ENCODE results near the gene HOXD12. TPM values are rescaled to one million over a fixed set of nuclear protein-coding genes. Genes with fewer than 3 reads are reported as not detected.
A peak's percentile ranks its signal among the peaks of the same experiment; 100 is the strongest.

Gene HOXD12
- polyA plus RNA-seq, 1 donor from 2014 or later = not detected

DNA sequence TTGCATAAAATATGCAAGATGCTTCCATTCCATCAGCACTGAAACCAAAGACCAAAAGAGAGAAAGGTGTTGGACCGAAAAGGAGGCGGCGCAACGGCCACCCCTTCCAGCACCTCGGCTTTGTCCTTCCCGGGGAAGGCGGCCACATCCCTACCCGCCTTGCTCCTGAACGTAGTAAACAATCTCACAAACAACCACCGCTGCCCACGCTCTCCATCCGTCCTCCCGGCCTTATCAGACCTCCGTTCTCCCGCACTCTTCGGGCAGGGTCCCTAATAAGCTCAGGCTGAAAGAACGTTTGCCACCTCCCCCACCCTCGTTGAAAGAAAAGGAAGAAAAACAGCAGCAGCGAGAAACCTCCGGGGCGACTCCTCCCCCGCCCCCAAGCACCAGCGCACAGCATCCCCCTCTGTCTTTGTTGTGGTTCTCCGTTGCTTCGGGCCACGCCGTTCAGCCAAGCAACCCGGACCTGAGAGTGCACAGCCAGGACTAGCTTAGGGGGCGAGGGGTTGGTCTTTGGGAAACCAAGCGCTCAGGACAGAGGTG is 20.2 kb upstream of the HOXD12 start:
- H3K79me2 ChIP-seq (replicated peaks; ENCODE audit: insufficient read depth, low read length) = no peaks in the 10 kb centered on the region
- no peak overlapping the region for H3K4me3 ChIP-seq (ENCODE audit: low read length)
- peaks cover 98% of the 10 kb centered on the region for H3K27me3 ChIP-seq (ENCODE audit: insufficient read depth, low read depth, low read length)
- no peaks in the 10 kb centered on the region for H4K20me1 ChIP-seq (ENCODE audit: insufficient read depth)
- no peak for TF ChIP-seq TAF1 (IDR thresholded peaks at IDR 0.05; ENCODE audit: low read depth)
- peak; percentile 44 for TF ChIP-seq POLR2AphosphoS5 (IDR thresholded peaks at IDR 0.05)
- no peak for TF ChIP-seq MXI1 (conservative IDR thresholded peaks at IDR 0.05; ENCODE audit: poor library complexity, severe bottlenecking)
- no peak for TF ChIP-seq SMC3 (conservative IDR thresholded peaks at IDR 0.05; ENCODE audit: poor library complexity)
- TF ChIP-seq, protein P1, sequence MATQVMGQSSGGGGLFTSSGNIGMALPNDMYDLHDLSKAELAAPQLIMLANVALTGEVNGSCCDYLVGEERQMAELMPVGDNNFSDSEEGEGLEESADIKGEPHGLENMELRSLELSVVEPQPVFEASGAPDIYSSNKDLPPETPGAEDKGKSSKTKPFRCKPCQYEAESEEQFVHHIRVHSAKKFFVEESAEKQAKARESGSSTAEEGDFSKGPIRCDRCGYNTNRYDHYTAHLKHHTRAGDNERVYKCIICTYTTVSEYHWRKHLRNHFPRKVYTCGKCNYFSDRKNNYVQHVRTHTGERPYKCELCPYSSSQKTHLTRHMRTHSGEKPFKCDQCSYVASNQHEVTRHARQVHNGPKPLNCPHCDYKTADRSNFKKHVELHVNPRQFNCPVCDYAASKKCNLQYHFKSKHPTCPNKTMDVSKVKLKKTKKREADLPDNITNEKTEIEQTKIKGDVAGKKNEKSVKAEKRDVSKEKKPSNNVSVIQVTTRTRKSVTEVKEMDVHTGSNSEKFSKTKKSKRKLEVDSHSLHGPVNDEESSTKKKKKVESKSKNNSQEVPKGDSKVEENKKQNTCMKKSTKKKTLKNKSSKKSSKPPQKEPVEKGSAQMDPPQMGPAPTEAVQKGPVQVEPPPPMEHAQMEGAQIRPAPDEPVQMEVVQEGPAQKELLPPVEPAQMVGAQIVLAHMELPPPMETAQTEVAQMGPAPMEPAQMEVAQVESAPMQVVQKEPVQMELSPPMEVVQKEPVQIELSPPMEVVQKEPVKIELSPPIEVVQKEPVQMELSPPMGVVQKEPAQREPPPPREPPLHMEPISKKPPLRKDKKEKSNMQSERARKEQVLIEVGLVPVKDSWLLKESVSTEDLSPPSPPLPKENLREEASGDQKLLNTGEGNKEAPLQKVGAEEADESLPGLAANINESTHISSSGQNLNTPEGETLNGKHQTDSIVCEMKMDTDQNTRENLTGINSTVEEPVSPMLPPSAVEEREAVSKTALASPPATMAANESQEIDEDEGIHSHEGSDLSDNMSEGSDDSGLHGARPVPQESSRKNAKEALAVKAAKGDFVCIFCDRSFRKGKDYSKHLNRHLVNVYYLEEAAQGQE (IDR thresholded peaks at IDR 0.05; ENCODE audit: borderline replicate concordance) = no peak
- TF ChIP-seq EZH2 (IDR thresholded peaks at IDR 0.05; ENCODE audit: borderline replicate concordance, insufficient read depth, low read length, poor library complexity, severe bottlenecking) = peak; percentile 88
- TF ChIP-seq, protein P2, sequence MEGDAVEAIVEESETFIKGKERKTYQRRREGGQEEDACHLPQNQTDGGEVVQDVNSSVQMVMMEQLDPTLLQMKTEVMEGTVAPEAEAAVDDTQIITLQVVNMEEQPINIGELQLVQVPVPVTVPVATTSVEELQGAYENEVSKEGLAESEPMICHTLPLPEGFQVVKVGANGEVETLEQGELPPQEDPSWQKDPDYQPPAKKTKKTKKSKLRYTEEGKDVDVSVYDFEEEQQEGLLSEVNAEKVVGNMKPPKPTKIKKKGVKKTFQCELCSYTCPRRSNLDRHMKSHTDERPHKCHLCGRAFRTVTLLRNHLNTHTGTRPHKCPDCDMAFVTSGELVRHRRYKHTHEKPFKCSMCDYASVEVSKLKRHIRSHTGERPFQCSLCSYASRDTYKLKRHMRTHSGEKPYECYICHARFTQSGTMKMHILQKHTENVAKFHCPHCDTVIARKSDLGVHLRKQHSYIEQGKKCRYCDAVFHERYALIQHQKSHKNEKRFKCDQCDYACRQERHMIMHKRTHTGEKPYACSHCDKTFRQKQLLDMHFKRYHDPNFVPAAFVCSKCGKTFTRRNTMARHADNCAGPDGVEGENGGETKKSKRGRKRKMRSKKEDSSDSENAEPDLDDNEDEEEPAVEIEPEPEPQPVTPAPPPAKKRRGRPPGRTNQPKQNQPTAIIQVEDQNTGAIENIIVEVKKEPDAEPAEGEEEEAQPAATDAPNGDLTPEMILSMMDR (IDR thresholded peaks at IDR 0.05; ENCODE audit: poor library complexity, severe bottlenecking) = no peak
- no peak for TF ChIP-seq EP300 (conservative IDR thresholded peaks at IDR 0.05; ENCODE audit: poor library complexity, severe bottlenecking)
- no peak for TF ChIP-seq RAD21 (conservative IDR thresholded peaks at IDR 0.05)
- H3F3A ChIP-seq (ENCODE audit: insufficient read depth, low read length, poor library complexity, severe bottlenecking) = no peaks in the 10 kb centered on the region
- H3K9me3 ChIP-seq (ENCODE audit: low read length) = peaks cover 4% of the 10 kb centered on the region
- H3K36me3 ChIP-seq (ENCODE audit: insufficient read depth, low read length) = no peaks in the 10 kb centered on the region
- no peak overlapping the region for H3K4me2 ChIP-seq (ENCODE audit: low read length)
- H3K9me2 ChIP-seq (ENCODE audit: insufficient read depth, low read length) = no peaks in the 10 kb centered on the region
- no peak overlapping the region for H2AFZ ChIP-seq (ENCODE audit: low read depth, low read length)
- no peak overlapping the region for H3K9ac ChIP-seq (ENCODE audit: low read length)
- H3K27ac ChIP-seq (ENCODE audit: low read length) = no peak overlapping the region

DNA sequence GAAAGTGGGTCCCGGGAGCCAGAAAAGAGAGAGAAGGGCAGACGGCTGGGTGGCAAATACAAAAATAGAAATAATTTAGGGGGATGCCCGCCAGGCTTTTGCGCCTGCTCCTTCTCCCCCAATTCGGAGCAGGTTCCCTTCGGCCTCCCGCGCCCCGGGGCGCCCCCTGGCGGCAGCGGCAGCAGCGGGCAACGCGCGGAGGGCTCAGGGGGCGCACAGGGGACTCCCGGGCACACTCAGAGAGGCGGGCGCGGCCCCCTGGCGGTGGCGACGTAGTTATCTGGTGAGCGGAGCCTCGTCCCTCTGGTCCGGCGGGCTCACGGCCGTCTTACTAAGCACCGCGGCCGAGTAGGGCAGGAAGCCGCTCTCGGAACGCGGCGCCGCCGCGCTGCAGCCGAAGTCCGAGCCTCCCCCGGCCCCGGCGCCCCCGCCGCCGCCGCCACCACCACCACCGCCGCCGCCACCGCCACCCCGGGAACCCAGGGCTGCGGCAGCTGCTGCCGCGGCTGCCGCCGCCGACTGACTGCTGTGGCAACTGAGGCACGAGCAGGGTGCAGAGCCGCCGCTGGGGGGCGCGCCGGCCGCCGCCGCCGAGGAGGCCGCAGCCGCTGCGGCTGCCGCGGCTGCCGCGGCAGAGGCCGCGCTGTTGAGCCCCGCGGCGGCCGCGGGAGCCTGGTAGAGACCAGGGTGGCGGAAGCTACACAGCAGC is 19.6 kb upstream of the HOXD12 start:
- Histone ChIP-seq H3K4me2 (ENCODE audit: low read length) (no peak overlapping the region), H4K20me1 (ENCODE audit: insufficient read depth) (no peaks in the 10 kb centered on the region)

More for the DNA sequence above, 19.6 kb upstream of the HOXD12 start:
- Histone ChIP-seq H3K4me3 (ENCODE audit: low read length) (peak overlapping the region; percentile 62), H3K36me3 (ENCODE audit: insufficient read depth, low read length) (no peaks in the 10 kb centered on the region), H2AFZ (ENCODE audit: low read depth, low read length) (no peak overlapping the region), H3K9me2 (ENCODE audit: insufficient read depth, low read length) (no peaks in the 10 kb centered on the region), H3K79me2 (replicated peaks; ENCODE audit: insufficient read depth, low read length) (no peaks in the 10 kb centered on the region), H3K27me3 (ENCODE audit: insufficient read depth, low read depth, low read length) (peaks cover 98% of the 10 kb centered on the region), H3F3A (ENCODE audit: insufficient read depth, low read length, poor library complexity, severe bottlenecking) (no peaks in the 10 kb centered on the region), H3K9me3 (ENCODE audit: low read length) (peaks cover 4% of the 10 kb centered on the region), H3K27ac (ENCODE audit: low read length) (no peak overlapping the region), H3K9ac (ENCODE audit: low read length) (no peak overlapping the region)
- TF ChIP-seq RAD21 (conservative IDR thresholded peaks at IDR 0.05) = peak; percentile 44
- no peak for TF ChIP-seq TAF1 (IDR thresholded peaks at IDR 0.05; ENCODE audit: low read depth)
- no peak for TF ChIP-seq POLR2AphosphoS5 (IDR thresholded peaks at IDR 0.05)
- TF ChIP-seq MXI1 (conservative IDR thresholded peaks at IDR 0.05; ENCODE audit: poor library complexity, severe bottlenecking) = no peak
- TF ChIP-seq, protein P1 (IDR thresholded peaks at IDR 0.05; ENCODE audit: borderline replicate concordance) = no peak
- TF ChIP-seq SMC3 (conservative IDR thresholded peaks at IDR 0.05; ENCODE audit: poor library complexity) = peak; percentile 70
- TF ChIP-seq, protein P2 (IDR thresholded peaks at IDR 0.05; ENCODE audit: poor library complexity, severe bottlenecking) = peak; percentile 66
- no peak for TF ChIP-seq EZH2 (IDR thresholded peaks at IDR 0.05; ENCODE audit: borderline replicate concordance, insufficient read depth, low read length, poor library complexity, severe bottlenecking)
- no peak for TF ChIP-seq EP300 (conservative IDR thresholded peaks at IDR 0.05; ENCODE audit: poor library complexity, severe bottlenecking)

All from neural cell (in vitro differentiated cells).